Type B pancreatic cell (in vitro differentiated cells): ENCODE data around the gene HSD17B14. TPM values are rescaled to one million over a fixed set of nuclear protein-coding genes. Genes with fewer than 3 reads are reported as not detected.

Source experiments
- DNase-seq: peaks from one replicate; pipeline ENCODE4 v3.0.0; 2021; ENCODE audit warnings: mixed read lengths; ENCODE audit not compliant: unreplicated experiment; ENCODE audit errors: extremely low spot score
- H3K27ac Mint-ChIP-seq: 2 replicates; pipeline ENCODE4 v1.8.0; 2021; ENCODE audit warnings: mild to moderate bottlenecking, mixed read lengths
- H3K27me3 Mint-ChIP-seq: 2 replicates; pipeline ENCODE4 v1.8.0; 2021; ENCODE audit warnings: mixed read lengths
- H3K36me3 Mint-ChIP-seq: 2 replicates; pipeline ENCODE4 v1.8.0; 2021; ENCODE audit warnings: mixed read lengths
- H3K4me1 Mint-ChIP-seq: one replicate; pipeline ENCODE4 v1.8.0; 2021; ENCODE audit warnings: mixed read lengths; ENCODE audit not compliant: unreplicated experiment
- H3K4me3 Mint-ChIP-seq: 2 replicates; pipeline ENCODE4 v1.8.0; 2021; ENCODE audit warnings: mild to moderate bottlenecking, mixed read lengths
- H3K9me3 Mint-ChIP-seq: 2 replicates; pipeline ENCODE4 v1.8.0; 2021; ENCODE audit warnings: mixed read lengths
- total RNA-seq: library from RNA; stranded (reverse); gene quantifications from 2 replicates; pipeline ENCODE4 v1.2.1, GENCODE V29; 2021; ENCODE audit warnings: low replicate concordance
- TF ChIP-seq, protein P1 (sequence below): fragments of 200-600 bp; sonication (generic); conservative IDR thresholded peaks from 2 replicates; pipeline ENCODE4 v1.5.0; 2021; ENCODE audit warnings: antibody characterized with exemption, mild to moderate bottlenecking

Gene HSD17B14
- total RNA-seq, 1 donor from 2014 or later = 12.9 TPM

DNA sequence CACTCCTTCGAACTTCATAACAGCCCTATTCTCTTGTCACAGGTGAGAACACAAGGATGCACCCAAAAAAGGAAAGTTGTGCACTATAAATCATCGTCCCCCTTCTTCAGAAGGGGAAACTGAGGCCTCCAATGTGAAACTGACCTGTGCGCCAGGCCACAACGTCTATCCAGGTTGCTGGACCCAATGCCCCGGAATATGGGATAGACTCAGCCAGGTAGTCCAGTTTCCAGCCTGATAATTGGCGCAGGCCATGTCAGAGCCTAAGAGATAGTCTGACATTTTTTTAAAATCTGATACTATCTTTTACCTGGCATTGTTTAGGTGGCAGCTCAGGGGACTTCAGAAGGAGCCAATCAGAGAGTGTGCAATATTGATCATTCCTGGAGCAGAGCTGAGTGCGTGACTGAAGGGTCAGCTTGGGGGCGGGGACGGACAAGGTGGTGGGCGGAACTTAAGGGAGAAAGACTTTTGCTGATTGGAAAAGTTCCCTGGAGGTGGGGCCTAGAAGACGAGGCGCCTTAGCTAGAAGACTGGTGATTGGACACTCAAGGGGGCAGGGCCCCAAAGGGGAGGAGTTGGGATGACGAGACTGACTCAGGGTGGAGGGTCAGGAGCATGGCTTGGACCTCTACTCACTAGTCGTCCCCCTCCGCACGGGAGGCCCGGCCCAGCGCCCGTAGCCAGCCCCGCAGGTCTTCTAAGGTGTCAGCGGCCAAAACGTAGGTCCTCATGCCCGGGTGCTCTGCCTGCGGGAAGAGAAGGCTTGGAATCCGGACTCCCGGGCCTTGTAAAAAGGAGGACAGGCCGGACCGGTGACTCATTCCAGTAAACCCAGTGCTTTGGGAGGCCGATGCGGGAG, 23.7 kb upstream of the HSD17B14 start:
- Mint-ChIP-seq H3K36me3 (peaks cover 15% of the 10 kb centered on the region), H3K4me3 (no peak overlapping the region), H3K27me3 (no peaks in the 10 kb centered on the region), H3K9me3 (no peaks in the 10 kb centered on the region), H3K4me1 (peaks cover 3% of the 10 kb centered on the region), H3K27ac (no peak overlapping the region)
- TF ChIP-seq, protein P1, sequence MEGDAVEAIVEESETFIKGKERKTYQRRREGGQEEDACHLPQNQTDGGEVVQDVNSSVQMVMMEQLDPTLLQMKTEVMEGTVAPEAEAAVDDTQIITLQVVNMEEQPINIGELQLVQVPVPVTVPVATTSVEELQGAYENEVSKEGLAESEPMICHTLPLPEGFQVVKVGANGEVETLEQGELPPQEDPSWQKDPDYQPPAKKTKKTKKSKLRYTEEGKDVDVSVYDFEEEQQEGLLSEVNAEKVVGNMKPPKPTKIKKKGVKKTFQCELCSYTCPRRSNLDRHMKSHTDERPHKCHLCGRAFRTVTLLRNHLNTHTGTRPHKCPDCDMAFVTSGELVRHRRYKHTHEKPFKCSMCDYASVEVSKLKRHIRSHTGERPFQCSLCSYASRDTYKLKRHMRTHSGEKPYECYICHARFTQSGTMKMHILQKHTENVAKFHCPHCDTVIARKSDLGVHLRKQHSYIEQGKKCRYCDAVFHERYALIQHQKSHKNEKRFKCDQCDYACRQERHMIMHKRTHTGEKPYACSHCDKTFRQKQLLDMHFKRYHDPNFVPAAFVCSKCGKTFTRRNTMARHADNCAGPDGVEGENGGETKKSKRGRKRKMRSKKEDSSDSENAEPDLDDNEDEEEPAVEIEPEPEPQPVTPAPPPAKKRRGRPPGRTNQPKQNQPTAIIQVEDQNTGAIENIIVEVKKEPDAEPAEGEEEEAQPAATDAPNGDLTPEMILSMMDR = no peak
- no peak for DNase-seq

GRCh38 chr19:48858984-48859710, 22.9 kb upstream of the HSD17B14 start:
- Mint-ChIP-seq H3K27ac (no peak overlapping the region), H3K27me3 (no peaks in the 10 kb centered on the region), H3K9me3 (no peaks in the 10 kb centered on the region), H3K4me1 (no peaks in the 10 kb centered on the region), H3K36me3 (peaks cover 9% of the 10 kb centered on the region), H3K4me3 (no peak overlapping the region)
- TF ChIP-seq, protein P1 = no peak
- DNase-seq = no peak

DNA sequence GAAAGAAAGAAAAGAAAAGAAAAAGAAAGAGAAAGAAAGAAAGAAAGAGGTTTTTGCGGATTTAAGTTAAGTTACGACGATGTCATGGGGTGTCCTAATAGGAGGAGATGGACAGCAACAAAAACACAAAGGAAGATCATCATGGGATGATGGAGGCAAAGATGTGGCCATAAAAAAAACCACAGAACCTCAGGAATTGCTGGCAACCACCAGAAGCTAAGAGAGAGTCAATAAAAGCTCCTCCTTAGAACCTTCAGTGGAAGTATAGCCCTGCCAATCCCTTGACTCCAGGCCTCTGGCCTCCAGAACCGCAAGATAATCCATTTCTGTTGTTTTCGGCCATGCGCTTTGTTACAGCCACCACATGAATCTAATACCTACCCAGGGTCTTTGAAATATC, 20.6 kb upstream of the HSD17B14 start:
- Mint-ChIP-seq H3K4me1 (no peaks in the 10 kb centered on the region), H3K4me3 (no peak overlapping the region), H3K9me3 (no peaks in the 10 kb centered on the region), H3K27ac (no peak overlapping the region), H3K27me3 (no peaks in the 10 kb centered on the region), H3K36me3 (peaks cover 9% of the 10 kb centered on the region)
- DNase-seq = no peak
- TF ChIP-seq, protein P1 = no peak

GRCh38 chr19:48854103-48854502, 17.8 kb upstream of the HSD17B14 start:
- Mint-ChIP-seq H3K4me1 (no peaks in the 10 kb centered on the region), H3K36me3 (no peaks in the 10 kb centered on the region), H3K27me3 (no peaks in the 10 kb centered on the region), H3K27ac (no peak overlapping the region), H3K9me3 (no peaks in the 10 kb centered on the region), H3K4me3 (no peak overlapping the region)
- TF ChIP-seq, protein P1 = no peak
- no peak for DNase-seq

GRCh38 chr19:48853483-48853882, 17.2 kb upstream of the HSD17B14 start:
- Mint-ChIP-seq H3K4me1 (no peaks in the 10 kb centered on the region), H3K4me3 (no peak overlapping the region), H3K36me3 (no peaks in the 10 kb centered on the region), H3K9me3 (no peaks in the 10 kb centered on the region), H3K27ac (no peak overlapping the region), H3K27me3 (no peaks in the 10 kb centered on the region)
- TF ChIP-seq, protein P1 = no peak
- no peak for DNase-seq
